PFSK-1 (cell line): ENCODE data around the gene IL1R2.

Source experiments
- FOXP2 ChIP-seq: optimal IDR thresholded peaks from 2 replicates; pipeline ENCODE3; 2011; ENCODE audit warnings: borderline replicate concordance, control low read depth, inconsistent platforms; ENCODE audit not compliant: insufficient read depth; ENCODE audit errors: extremely low read length, extremely low read depth
- POLR2AphosphoS5 ChIP-seq: IDR thresholded peaks from 2 replicates; pipeline ENCODE4 v1.6.1; 2012; ENCODE audit warnings: low read depth, mild to moderate bottlenecking, control low read depth, low read length, moderate library complexity
- SIN3A ChIP-seq: IDR thresholded peaks from 2 replicates; pipeline ENCODE4 v1.6.1; 2012; ENCODE audit warnings: mild to moderate bottlenecking, low read length, moderate library complexity, borderline replicate concordance; ENCODE audit not compliant: insufficient read depth
- TAF1 ChIP-seq: IDR thresholded peaks from 2 replicates; pipeline ENCODE4 v1.6.1; 2012; ENCODE audit warnings: low read length, control low read depth, borderline replicate concordance; ENCODE audit not compliant: insufficient read depth
- TF ChIP-seq, protein P1 (sequence below), 2 experiments: IDR thresholded peaks; 2 replicates each; pipeline versions ENCODE4 v1.6.1 to v1.8.0; 2011 to 2012; ENCODE audit warnings: low read depth in 2 of 2, low read length in 2 of 2, control low read depth in 1 of 2, inconsistent platforms in 1 of 2, mild to moderate bottlenecking in 1 of 2, moderate library complexity in 1 of 2; ENCODE audit not compliant: insufficient read depth in 1 of 2

IL1R2 gene

DNA sequence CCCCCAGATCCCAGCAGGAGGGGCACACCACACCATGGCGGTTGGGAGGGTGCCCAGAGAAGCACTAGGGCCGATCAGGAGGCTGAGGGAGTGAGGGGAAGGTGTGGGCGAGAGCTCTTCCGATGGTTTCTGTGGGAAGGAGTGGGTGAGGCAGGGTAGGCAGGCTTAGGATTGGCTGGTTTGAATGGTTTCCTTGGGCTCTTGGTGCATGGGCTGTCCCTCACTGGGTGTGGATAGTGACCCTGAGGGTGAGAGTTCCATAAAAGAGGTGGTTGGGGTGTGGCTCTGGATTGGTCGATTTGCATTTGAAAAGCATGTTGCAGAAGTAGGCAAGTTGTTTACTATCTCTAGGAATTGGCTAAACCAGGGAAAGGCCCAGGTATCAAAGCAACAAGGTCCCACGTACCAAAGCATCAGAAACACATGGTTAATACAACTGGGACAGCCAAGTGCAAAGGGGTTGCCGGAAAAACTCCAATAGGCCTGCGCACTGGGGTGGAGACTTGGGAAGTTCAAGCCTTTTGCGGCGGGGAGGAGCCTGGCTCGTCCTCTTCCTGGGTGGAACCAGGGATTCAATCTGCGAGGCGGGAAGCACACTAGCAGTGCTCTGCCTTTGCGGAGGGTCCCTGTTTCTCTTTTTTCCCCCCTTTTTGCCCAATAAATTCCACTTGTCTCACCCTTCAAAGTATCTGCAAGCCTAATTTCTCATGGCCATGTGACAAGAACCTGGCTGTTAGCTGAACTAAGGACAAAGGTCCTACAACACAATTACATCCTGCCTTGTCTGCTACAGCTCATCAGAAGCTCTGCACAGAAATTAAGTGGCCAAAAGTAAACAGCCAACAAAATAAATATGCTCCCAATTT lies 43.2 kb downstream of the IL1R2 start:
- TF ChIP-seq FOXP2, result no peak

DNA sequence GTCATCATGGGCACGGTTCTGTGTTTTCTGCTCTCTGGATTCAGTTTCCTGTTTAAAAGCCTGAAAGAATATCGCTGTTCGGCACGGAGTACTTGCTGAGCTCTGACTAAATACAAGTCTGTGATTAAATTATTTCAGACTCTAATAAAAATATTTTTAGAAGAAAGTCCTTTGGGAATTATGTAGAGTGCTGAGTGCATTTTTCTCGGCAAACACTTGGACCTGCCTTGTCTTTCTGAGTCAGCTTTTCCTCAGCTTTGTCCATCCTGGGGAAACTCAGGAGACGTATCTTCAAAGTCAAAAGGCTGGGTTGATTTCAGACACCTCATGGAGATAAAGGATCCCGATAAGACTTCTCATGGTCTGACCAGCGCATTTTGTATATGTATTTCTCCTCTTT lies 45.9 kb downstream of the IL1R2 start:
- TF ChIP-seq, protein P1, sequence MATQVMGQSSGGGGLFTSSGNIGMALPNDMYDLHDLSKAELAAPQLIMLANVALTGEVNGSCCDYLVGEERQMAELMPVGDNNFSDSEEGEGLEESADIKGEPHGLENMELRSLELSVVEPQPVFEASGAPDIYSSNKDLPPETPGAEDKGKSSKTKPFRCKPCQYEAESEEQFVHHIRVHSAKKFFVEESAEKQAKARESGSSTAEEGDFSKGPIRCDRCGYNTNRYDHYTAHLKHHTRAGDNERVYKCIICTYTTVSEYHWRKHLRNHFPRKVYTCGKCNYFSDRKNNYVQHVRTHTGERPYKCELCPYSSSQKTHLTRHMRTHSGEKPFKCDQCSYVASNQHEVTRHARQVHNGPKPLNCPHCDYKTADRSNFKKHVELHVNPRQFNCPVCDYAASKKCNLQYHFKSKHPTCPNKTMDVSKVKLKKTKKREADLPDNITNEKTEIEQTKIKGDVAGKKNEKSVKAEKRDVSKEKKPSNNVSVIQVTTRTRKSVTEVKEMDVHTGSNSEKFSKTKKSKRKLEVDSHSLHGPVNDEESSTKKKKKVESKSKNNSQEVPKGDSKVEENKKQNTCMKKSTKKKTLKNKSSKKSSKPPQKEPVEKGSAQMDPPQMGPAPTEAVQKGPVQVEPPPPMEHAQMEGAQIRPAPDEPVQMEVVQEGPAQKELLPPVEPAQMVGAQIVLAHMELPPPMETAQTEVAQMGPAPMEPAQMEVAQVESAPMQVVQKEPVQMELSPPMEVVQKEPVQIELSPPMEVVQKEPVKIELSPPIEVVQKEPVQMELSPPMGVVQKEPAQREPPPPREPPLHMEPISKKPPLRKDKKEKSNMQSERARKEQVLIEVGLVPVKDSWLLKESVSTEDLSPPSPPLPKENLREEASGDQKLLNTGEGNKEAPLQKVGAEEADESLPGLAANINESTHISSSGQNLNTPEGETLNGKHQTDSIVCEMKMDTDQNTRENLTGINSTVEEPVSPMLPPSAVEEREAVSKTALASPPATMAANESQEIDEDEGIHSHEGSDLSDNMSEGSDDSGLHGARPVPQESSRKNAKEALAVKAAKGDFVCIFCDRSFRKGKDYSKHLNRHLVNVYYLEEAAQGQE (IDR thresholded peaks at IDR 0.05; ENCODE audit: insufficient read depth in 1 of 2, low read depth in 2 of 2, low read length in 2 of 2), result no peak
- no peak for TF ChIP-seq FOXP2
- no peak for TF ChIP-seq SIN3A
- no peak for TF ChIP-seq POLR2AphosphoS5
- no peak for TF ChIP-seq TAF1

DNA sequence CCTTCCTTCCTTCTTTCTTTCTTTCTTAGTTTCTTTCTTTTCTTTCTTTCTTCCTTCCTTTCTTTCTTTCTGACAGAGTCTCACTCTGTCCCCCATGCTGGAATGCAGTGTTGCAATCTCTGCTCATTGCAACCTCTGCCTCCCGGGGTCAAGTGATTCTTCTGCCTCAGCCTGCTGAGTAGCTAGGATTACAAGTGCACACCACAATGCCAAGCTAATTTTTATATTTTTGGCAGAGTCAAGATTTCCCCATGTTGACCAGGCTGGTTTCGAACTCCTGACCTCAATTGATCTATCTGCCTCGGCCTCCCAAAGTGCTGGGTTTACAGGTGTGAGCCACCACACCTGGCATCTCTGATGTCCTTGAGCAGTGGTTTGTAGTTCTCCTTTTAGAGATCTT lies 48.5 kb downstream of the IL1R2 start:
- no peak for TF ChIP-seq FOXP2
- no peak for TF ChIP-seq POLR2AphosphoS5
- no peak for TF ChIP-seq SIN3A
- no peak for TF ChIP-seq TAF1
- TF ChIP-seq, protein P1 (IDR thresholded peaks at IDR 0.05; ENCODE audit: insufficient read depth in 1 of 2, low read depth in 2 of 2, low read length in 2 of 2), result no peak

DNA sequence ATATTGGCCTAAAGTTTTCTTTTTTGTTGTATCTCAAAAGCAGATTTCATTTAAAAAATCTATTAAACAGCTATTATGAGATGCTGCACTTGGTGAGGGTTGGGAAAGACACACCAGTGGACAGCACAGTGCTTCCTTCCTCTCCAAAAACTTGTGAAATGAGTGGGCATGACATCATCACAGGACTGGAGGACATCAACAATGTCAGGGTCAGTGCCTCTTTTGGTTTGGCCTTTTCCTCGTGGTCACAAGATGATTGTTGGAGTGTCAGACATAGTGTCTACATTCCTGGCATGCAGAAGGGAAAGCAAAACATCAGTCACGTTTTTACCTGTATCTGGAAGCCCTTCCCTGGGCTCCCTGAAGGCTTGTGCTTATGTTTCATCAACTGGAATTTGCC lies 49.6 kb downstream of the IL1R2 start:
- TF ChIP-seq POLR2AphosphoS5, result no peak
- no peak for TF ChIP-seq FOXP2
- no peak for TF ChIP-seq SIN3A
- TF ChIP-seq TAF1, result no peak
- TF ChIP-seq, protein P1 (IDR thresholded peaks at IDR 0.05; ENCODE audit: insufficient read depth in 1 of 2, low read depth in 2 of 2, low read length in 2 of 2), result no peak

DNA sequence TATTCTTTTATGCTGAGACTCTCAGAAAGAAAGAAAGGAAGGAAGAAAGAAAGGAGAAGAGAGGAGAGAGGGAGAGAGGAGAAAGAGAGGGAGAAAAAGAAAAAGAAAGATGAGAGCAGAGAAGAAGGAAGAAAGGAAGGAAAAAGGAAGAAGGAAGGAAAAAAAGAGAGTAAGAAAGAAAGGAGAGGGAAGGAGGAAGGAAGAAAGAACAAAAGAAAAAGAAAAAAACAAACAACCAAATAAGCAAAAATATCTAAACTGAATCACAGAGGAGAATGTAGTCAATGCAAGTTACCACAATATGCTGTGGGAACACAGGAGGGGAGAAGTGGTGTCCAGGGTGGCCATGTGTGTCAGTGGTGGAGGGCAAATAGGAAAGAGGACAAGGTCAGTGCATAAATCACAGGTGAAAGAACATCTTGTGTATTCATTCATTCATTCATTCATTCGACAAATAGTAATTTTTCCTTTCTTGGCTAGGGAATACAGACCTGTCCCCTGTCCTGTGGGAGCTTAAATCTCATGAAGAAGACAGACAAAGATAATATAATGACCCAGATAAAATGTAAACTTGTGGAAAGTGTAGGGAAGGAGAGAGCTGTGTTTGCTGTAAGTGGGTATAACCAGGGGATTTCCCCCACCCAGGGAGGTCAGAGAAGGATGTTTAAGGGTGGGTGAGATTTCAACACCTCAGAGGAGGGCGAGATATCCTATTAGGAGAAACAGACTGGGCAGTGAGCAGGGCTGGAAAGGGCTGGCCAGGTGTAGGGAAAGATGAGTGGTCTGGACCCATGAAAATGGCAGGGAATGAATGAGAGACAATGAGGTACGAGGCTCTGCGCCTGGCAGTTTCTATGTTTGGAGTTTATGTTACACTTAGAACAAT lies 50.7 kb downstream of the IL1R2 start:
- TF ChIP-seq, protein P1 (IDR thresholded peaks at IDR 0.05; ENCODE audit: insufficient read depth in 1 of 2, low read depth in 2 of 2, low read length in 2 of 2), result no peak
- TF ChIP-seq TAF1 (no peak), POLR2AphosphoS5 (no peak), SIN3A (no peak)
